ENCODE results near the gene CD37. TPM values are rescaled to one million over a fixed set of nuclear protein-coding genes. Genes with fewer than 3 reads are reported as not detected.
A peak's percentile ranks its signal among the peaks of the same experiment; 100 is the strongest.
"Not testable (repeated sequence)": the region's sequence is repeated elsewhere in the genome, so short reads cannot be mapped to it uniquely, and the experiment has no call there.

The CD37 gene
- total and polyA plus RNA-seq, 5 donors from 2014 or later = 149 to 351 (median 168) TPM

- peaks cover 37% of the 10 kb centered on the region for H3K36me3 Mint-ChIP-seq
- H3K9me3 ChIP-seq (ENCODE audit: control insufficient read depth in 2 of 2, low read length in 2 of 2) = peaks cover 10 to 17% of the 10 kb centered on the region in 2 experiments
- H3K27me3 Mint-ChIP-seq = peaks cover 4% of the 10 kb centered on the region
- ATAC-seq (ENCODE audit: low read depth in 2 of 2) = no peak
- no peak for DNase-seq
- H3K27me3 ChIP-seq (ENCODE audit: control insufficient read depth, insufficient read depth, low read length) = no peaks in the 10 kb centered on the region
- peaks cover 0 to 10% (median 2%) of the 10 kb centered on the region in 7 donors for H3K9me3 Mint-ChIP-seq
- no peak overlapping the region for H3K4me3 Mint-ChIP-seq
- peaks cover 3% of the 10 kb centered on the region for H3K36me3 ChIP-seq (ENCODE audit: control insufficient read depth, insufficient read depth, low read length)
- no peaks in the 10 kb centered on the region for H3K4me1 ChIP-seq (ENCODE audit: control insufficient read depth, insufficient read depth, low read length, poor library complexity, severe bottlenecking)
- no peak overlapping the region for H3K27ac Mint-ChIP-seq
- H3K4me3 ChIP-seq (ENCODE audit: low read depth, low read length) = no peak overlapping the region
- H3K4me1 Mint-ChIP-seq = peaks cover 0 to 4% (median 2%) of the 10 kb centered on the region in 4 donors
- H3K27ac ChIP-seq (ENCODE audit: insufficient read depth, low read length, poor library complexity, severe bottlenecking) = no peak overlapping the region
Observed at GRCh38 chr19:49318296-49318695, 16.9 kb upstream of the CD37 start.

GRCh38 chr19:49324801-49325576 lies 10.2 kb upstream of the CD37 start, which contains the start of gene SLC6A16:
SLC6A16 (minus strand) TSS chr19:49325191; CDS start chr19:49311347, 13,844 bp downstream.
- H3K27ac ChIP-seq (ENCODE audit: insufficient read depth, low read length, poor library complexity, severe bottlenecking) = no peak within 1 kb of the TSS
- H3K27me3 Mint-ChIP-seq = peaks cover 4% of the 10 kb centered on the region
- H3K4me3 ChIP-seq (ENCODE audit: low read depth, low read length) = no peak within 1 kb of the TSS
- ATAC-seq (ENCODE audit: low read depth in 2 of 2) (no peak), DNase-seq (no peak)
- no peak within 1 kb of the TSS for H3K27ac Mint-ChIP-seq
- H3K4me1 Mint-ChIP-seq = peaks cover 11 to 21% (median 18%) of the 10 kb centered on the region in 4 donors
- H3K36me3 Mint-ChIP-seq = peaks cover 19% of the 10 kb centered on the region
- H3K4me1 ChIP-seq (ENCODE audit: control insufficient read depth, insufficient read depth, low read length, poor library complexity, severe bottlenecking) = no peaks in the 10 kb centered on the region
- H3K9me3 Mint-ChIP-seq = peaks cover 0 to 1% (median 0%) of the 10 kb centered on the region in 7 donors
- no peaks in the 10 kb centered on the region for H3K27me3 ChIP-seq (ENCODE audit: control insufficient read depth, insufficient read depth, low read length)
- no peak within 1 kb of the TSS for H3K4me3 Mint-ChIP-seq
- peaks cover 3% of the 10 kb centered on the region for H3K36me3 ChIP-seq (ENCODE audit: control insufficient read depth, insufficient read depth, low read length)
- no peaks in the 10 kb centered on the region for H3K9me3 ChIP-seq (ENCODE audit: control insufficient read depth in 2 of 2, low read length in 2 of 2)

DNA sequence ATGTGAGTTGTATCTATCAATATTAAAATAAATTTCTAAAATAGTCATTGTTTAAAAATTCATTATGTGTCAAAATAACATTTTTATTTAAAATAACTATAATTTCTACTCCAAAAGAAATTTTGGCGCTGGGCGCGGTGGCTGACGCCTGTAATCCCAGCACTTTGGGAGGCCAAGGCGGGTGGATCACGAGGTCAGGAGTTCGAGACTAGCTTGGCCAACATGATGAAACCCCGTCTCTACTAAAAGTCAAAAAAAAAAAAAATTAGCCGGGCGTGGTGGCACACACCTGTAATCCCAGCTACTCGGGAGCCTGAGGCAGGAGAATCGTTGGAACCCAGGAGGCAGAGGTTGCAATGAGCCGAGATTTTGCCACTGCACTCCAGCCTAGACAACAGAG lies 9.4 kb upstream of the CD37 start:
- H3K27ac ChIP-seq (ENCODE audit: insufficient read depth, low read length, poor library complexity, severe bottlenecking); H3K27me3 ChIP-seq (ENCODE audit: control insufficient read depth, insufficient read depth, low read length); H3K9me3 ChIP-seq (ENCODE audit: control insufficient read depth in 2 of 2, low read length in 2 of 2); H3K36me3 ChIP-seq (ENCODE audit: control insufficient read depth, insufficient read depth, low read length); H3K9me3 Mint-ChIP-seq; H3K4me3 ChIP-seq (ENCODE audit: low read depth, low read length); H3K27ac Mint-ChIP-seq; ATAC-seq (ENCODE audit: low read depth in 2 of 2); H3K4me3 Mint-ChIP-seq; DNase-seq; H3K27me3 Mint-ChIP-seq; H3K4me1 ChIP-seq (ENCODE audit: control insufficient read depth, insufficient read depth, low read length, poor library complexity, severe bottlenecking): not testable (repeated sequence)
- H3K36me3 Mint-ChIP-seq = peaks cover 23% of the 10 kb centered on the region
- peaks cover 11 to 27% (median 23%) of the 10 kb centered on the region in 4 donors for H3K4me1 Mint-ChIP-seq

- peaks cover 3% of the 10 kb centered on the region for H3K36me3 ChIP-seq (ENCODE audit: control insufficient read depth, insufficient read depth, low read length)
- H3K27ac Mint-ChIP-seq = no peak overlapping the region
- no peak for ATAC-seq (ENCODE audit: low read depth in 2 of 2)
Observed at GRCh38 chr19:49326165-49326704, 9.0 kb upstream of the CD37 start.

DNA sequence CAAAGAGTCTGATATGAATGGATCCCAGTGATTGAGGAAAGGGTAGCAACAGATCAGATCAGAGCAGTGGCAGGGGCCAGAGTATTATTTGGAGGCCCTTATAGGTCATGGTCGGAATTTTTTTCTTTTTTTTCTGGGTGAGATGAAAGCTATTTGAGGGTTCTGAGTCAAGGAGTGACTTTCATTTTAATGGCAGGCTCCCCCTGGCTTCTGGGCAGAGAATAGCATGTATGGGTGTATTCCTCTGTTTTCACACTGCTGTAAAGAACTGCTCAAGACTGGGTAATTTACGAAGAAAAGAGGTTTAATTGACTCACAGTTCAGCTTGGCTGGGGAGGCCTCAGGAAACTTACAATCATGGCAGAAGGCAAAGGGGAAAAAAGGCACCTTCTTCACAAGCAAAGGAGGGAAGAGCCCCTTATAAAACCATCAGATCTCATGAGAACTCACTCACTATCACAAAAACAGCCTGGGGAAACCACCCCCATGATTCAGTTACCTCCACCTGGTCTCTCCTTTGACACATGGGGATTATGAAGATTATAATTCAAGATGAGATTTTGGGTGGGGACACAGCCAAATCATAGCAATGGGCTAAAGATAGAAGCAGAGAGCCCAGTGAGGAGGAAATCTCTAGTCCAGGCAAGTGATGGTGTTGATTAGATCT lies 7.2 kb upstream of the CD37 start:
- H3K36me3 Mint-ChIP-seq = peaks cover 26% of the 10 kb centered on the region
- H3K27ac Mint-ChIP-seq = peak overlapping the region; percentile 34 to 68 (median 44)
- no peaks in the 10 kb centered on the region for H3K9me3 ChIP-seq (ENCODE audit: control insufficient read depth in 2 of 2, low read length in 2 of 2)
- H3K9me3 Mint-ChIP-seq = no peaks in the 10 kb centered on the region
- H3K4me1 ChIP-seq (ENCODE audit: control insufficient read depth, insufficient read depth, low read length, poor library complexity, severe bottlenecking) = peaks cover 13% of the 10 kb centered on the region
- no peaks in the 10 kb centered on the region for H3K27me3 Mint-ChIP-seq
- H3K36me3 ChIP-seq (ENCODE audit: control insufficient read depth, insufficient read depth, low read length) = no peaks in the 10 kb centered on the region
- peak in 2 of 3 donors; percentile 49 to 71 for DNase-seq
- peaks cover 19 to 49% (median 37%) of the 10 kb centered on the region in 4 donors for H3K4me1 Mint-ChIP-seq
- no peak overlapping the region for H3K27ac ChIP-seq (ENCODE audit: insufficient read depth, low read length, poor library complexity, severe bottlenecking)
- H3K4me3 Mint-ChIP-seq = peak overlapping the region in 2 of 4 donors; percentile 10 to 49
- no peaks in the 10 kb centered on the region for H3K27me3 ChIP-seq (ENCODE audit: control insufficient read depth, insufficient read depth, low read length)
- no peak overlapping the region for H3K4me3 ChIP-seq (ENCODE audit: low read depth, low read length)
- ATAC-seq (ENCODE audit: low read depth in 2 of 2) = no peak

More at GRCh38 chr19:49326165-49326704, 9.0 kb upstream of the CD37 start:
- Histone ChIP-seq H3K4me3 (ENCODE audit: low read depth, low read length) (no peak overlapping the region), H3K4me1 (ENCODE audit: control insufficient read depth, insufficient read depth, low read length, poor library complexity, severe bottlenecking) (peaks cover 3% of the 10 kb centered on the region), H3K27ac (ENCODE audit: insufficient read depth, low read length, poor library complexity, severe bottlenecking) (no peak overlapping the region), H3K9me3 (ENCODE audit: control insufficient read depth in 2 of 2, low read length in 2 of 2) (no peaks in the 10 kb centered on the region), H3K27me3 (ENCODE audit: control insufficient read depth, insufficient read depth, low read length) (no peaks in the 10 kb centered on the region)
- no peak overlapping the region for H3K4me3 Mint-ChIP-seq
- peaks cover 23% of the 10 kb centered on the region for H3K36me3 Mint-ChIP-seq
- peaks cover 11 to 31% (median 24%) of the 10 kb centered on the region in 4 donors for H3K4me1 Mint-ChIP-seq
- H3K27me3 Mint-ChIP-seq = no peaks in the 10 kb centered on the region
- H3K9me3 Mint-ChIP-seq = no peaks in the 10 kb centered on the region
- DNase-seq = no peak

DNA sequence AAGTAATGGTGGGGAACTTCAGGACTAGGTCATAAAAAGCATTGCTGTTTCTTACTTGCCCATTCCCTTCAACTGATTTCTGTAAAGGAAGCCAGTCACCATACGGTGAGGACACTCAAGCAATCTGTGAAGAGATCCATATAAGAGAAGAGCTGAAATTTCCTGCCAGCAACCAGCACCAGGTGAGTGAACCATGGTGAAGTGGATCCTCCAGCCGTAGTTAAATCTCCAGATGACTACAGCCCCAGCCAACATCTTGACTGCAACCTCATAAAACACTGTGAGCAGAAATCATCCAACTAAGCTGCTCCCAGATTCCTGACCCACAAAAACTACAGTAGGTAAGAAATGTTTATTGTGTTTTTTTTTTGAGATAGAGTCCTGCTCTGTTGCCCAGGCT lies 6.5 kb upstream of the CD37 start:
- no peak overlapping the region for H3K27ac ChIP-seq (ENCODE audit: insufficient read depth, low read length, poor library complexity, severe bottlenecking)
- no peak overlapping the region for H3K4me3 ChIP-seq (ENCODE audit: low read depth, low read length)
- Mint-ChIP-seq H3K27me3 (no peaks in the 10 kb centered on the region), H3K4me3 (peak overlapping the region in 1 of 4 donors; percentile 10), H3K36me3 (peaks cover 26% of the 10 kb centered on the region), H3K27ac (peak overlapping the region in 1 of 3 donors; percentile 68), H3K4me1 (peaks cover 21 to 56% (median 41%) of the 10 kb centered on the region in 4 donors), H3K9me3 (no peaks in the 10 kb centered on the region)
- peaks cover 20% of the 10 kb centered on the region for H3K4me1 ChIP-seq (ENCODE audit: control insufficient read depth, insufficient read depth, low read length, poor library complexity, severe bottlenecking)
- no peaks in the 10 kb centered on the region for H3K27me3 ChIP-seq (ENCODE audit: control insufficient read depth, insufficient read depth, low read length)
- H3K36me3 ChIP-seq (ENCODE audit: control insufficient read depth, insufficient read depth, low read length) = no peaks in the 10 kb centered on the region
- DNase-seq (no peak), ATAC-seq (ENCODE audit: low read depth in 2 of 2) (no peak)
- H3K9me3 ChIP-seq (ENCODE audit: control insufficient read depth in 2 of 2, low read length in 2 of 2) = no peaks in the 10 kb centered on the region

DNA sequence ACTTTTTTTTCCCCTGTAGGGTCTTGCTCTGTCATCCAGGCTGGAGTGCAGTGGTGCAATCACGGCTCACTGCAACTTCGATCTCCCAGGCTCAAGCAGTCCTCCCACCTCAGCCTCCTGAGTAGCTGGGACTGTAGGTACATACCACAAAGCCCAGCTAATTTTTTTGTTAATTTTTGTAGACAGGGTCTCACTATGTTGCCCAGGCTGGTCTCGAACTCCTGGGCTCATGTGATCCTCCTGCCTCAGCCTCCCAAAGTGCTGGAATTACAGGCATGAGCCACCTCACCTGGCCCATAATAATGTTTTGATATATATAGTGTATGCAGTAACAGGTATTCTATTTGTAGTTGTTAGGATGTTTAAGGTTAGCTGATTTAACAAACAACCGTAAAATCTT lies 4.0 kb upstream of the CD37 start:
- Mint-ChIP-seq H3K36me3 (peaks cover 33% of the 10 kb centered on the region), H3K27ac (peak overlapping the region in 2 of 3 donors; percentile 77 to 99), H3K4me1 (peaks cover 28 to 77% (median 55%) of the 10 kb centered on the region in 4 donors), H3K4me3 (peak overlapping the region; percentile 39 to 91 (median 65))
- H3K27me3 ChIP-seq (ENCODE audit: control insufficient read depth, insufficient read depth, low read length); H3K9me3 Mint-ChIP-seq; H3K9me3 ChIP-seq (ENCODE audit: control insufficient read depth in 2 of 2, low read length in 2 of 2); ATAC-seq (ENCODE audit: low read depth in 2 of 2); H3K27me3 Mint-ChIP-seq; H3K4me3 ChIP-seq (ENCODE audit: low read depth, low read length); H3K36me3 ChIP-seq (ENCODE audit: control insufficient read depth, insufficient read depth, low read length); DNase-seq: not testable (repeated sequence)
- peaks cover 44% of the 10 kb centered on the region for H3K4me1 ChIP-seq (ENCODE audit: control insufficient read depth, insufficient read depth, low read length, poor library complexity, severe bottlenecking)
- peak overlapping the region; percentile 37 for H3K27ac ChIP-seq (ENCODE audit: insufficient read depth, low read length, poor library complexity, severe bottlenecking)
